ENCODE data around the gene ABCB4.

- no peak for TF ChIP-seq CTCF (IDR thresholded peaks at IDR 0.05)
- no peak for TF ChIP-seq POLR2A (IDR thresholded peaks at IDR 0.05)
Observed at GRCh38 chr7:87361320-87361719, 114.2 kb downstream of the ABCB4 start.

Measured in thyroid gland (tissue), 4 donors.